Activated T-cell treated with anti-CD3 and anti-CD28 coated beads for 24 hours (primary cell): ENCODE results near the gene INTS2.
A peak's percentile ranks its signal among the peaks of the same experiment; 100 is the strongest.
"Not testable (repeated sequence)": the region's sequence is repeated elsewhere in the genome, so short reads cannot be mapped to it uniquely, and the experiment has no call there.

Source experiments
- DNase-seq: peaks from one replicate; pipeline ENCODE4 v3.0.0-alpha.2; 2020; ENCODE audit warnings: low read depth

Gene INTS2

GRCh38 chr17:61849674-61850073 lies 78.1 kb downstream of the INTS2 start:
- DNase-seq: no peak

- DNase-seq: no peak
Measured at GRCh38 chr17:61848896-61849295, 78.9 kb downstream of the INTS2 start.

- no peak for DNase-seq
Measured at GRCh38 chr17:61848247-61848646, 79.5 kb downstream of the INTS2 start.

- DNase-seq: no peak
Measured at GRCh38 chr17:61847659-61848058, 80.1 kb downstream of the INTS2 start.

- DNase-seq: no peak
Measured at GRCh38 chr17:61846761-61847375, 80.9 kb downstream of the INTS2 start.

GRCh38 chr17:61846088-61846487 lies 81.7 kb downstream of the INTS2 start:
- no peak for DNase-seq

- no peak for DNase-seq
Measured at GRCh38 chr17:61843435-61843834, 84.3 kb downstream of the INTS2 start.

- DNase-seq: no peak
Measured at GRCh38 chr17:61842899-61843298, 84.9 kb downstream of the INTS2 start.

GRCh38 chr17:61839300-61839786 lies 88.4 kb downstream of the INTS2 start:
- DNase-seq: no peak

- DNase-seq: peak; percentile 29
Measured at GRCh38 chr17:61837175-61838051, 90.4 kb downstream of the INTS2 start.

- DNase-seq: no peak
Measured at GRCh38 chr17:61836266-61837174, 91.3 kb downstream of the INTS2 start.

- no peak for DNase-seq
Measured at GRCh38 chr17:61835606-61836005, 92.2 kb downstream of the INTS2 start.

GRCh38 chr17:61834610-61835009 lies 93.2 kb downstream of the INTS2 start:
- DNase-seq: no peak

GRCh38 chr17:61833536-61834193 lies 94.1 kb downstream of the INTS2 start:
- DNase-seq: no peak

- DNase-seq: no peak
Measured at GRCh38 chr17:61832463-61832862, 95.3 kb downstream of the INTS2 start.

GRCh38 chr17:61831099-61831498 lies 96.7 kb downstream of the INTS2 start:
- no peak for DNase-seq

- no peak for DNase-seq
Measured at GRCh38 chr17:61828694-61829093, 99.1 kb downstream of the INTS2 start.

GRCh38 chr17:61827649-61828395 lies 100.0 kb downstream of the INTS2 start:
- no peak for DNase-seq

- not testable (repeated sequence) for DNase-seq
Measured at GRCh38 chr17:61826866-61827265, 100.9 kb downstream of the INTS2 start.

- DNase-seq: not testable (repeated sequence)
Measured at GRCh38 chr17:61826198-61826597, 101.6 kb downstream of the INTS2 start.
